Sigmoid colon (tissue), 3 donors: ENCODE results near the gene HERPUD1.

Experiments
- CTCF ChIP-seq, 4 experiments: fragments of 450-650 bp in 3 of 4; fragments of 200-600 bp in 1 of 4; IDR thresholded peaks; one replicate each; pipeline ENCODE4 v1.5.1; 2016 to 2019; ENCODE audit warnings: antibody characterized with exemption in 4 of 4, mild to moderate bottlenecking in 3 of 4, moderate library complexity in 2 of 4
- POLR2A ChIP-seq, 2 donors: fragments of 450-650 bp; IDR thresholded peaks; one replicate each; pipeline ENCODE4 v1.6.1; 2016; ENCODE audit warnings: antibody characterized with exemption in 2 of 2, mild to moderate bottlenecking in 2 of 2, moderate library complexity in 2 of 2

DNA sequence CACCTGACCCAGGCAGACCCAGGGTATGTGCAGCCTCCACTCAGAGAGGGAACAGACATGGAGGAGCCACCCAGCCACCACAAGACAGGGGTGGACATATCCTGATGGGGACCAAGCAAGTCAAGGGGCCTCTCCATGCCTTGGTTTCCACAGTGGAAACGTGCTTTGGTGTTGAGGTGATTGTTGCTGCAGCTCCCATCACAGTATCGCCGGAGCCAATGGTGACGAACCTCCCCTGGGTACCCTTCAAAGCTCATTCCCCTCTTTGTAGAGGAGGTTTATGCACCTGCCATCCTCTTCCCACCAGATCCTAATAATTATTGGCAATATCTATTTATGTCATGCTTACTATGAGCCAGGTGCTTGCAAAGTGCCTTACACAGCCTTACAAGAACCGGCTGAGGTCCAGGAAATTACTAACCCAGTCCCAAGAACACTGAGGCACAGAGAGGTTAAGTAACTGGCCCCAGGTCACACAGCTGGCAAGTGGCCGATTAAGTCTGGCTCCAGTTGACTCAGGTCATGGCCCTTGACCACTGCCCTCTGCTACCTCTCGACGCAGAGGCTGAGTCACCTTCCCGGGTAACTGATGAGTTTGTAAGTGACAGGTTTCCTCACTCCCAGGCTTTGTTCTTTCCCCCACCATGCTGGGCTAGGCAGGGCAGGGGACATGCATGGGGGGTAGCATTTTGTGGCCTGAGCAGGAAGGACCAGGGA is 46.3 kb upstream of the HERPUD1 start:
- no peak for TF ChIP-seq POLR2A (IDR thresholded peaks at IDR 0.05)
- TF ChIP-seq CTCF (IDR thresholded peaks at IDR 0.05): no peak
